PC-9 (cell line): ENCODE measurements around the gene TFEC. TPM values are rescaled to one million over a fixed set of nuclear protein-coding genes. Genes with fewer than 3 reads are reported as not detected.
"Not testable (repeated sequence)": the region's sequence is repeated elsewhere in the genome, so short reads cannot be mapped to it uniquely, and the experiment has no call there.

Source experiments
- BruUV-seq: library from RNA; stranded (reverse); fragments of 400-500 nt; replicated peaks from 2 replicates; lab custom pipeline; 2021; lab: Mats Ljungman, UMichigan
- CTCF ChIA-PET: fragments of 300-600 bp; sonication (Branson Sonifier 250); formaldehyde crosslinking; loops from one replicate; lab custom pipeline; 2022; ENCODE audit warnings: antibody characterized with exemption; lab: Charles Lee
- POLR2A ChIA-PET: fragments of 300-600 bp; sonication (Branson Sonifier 250); formaldehyde crosslinking; loops from one replicate; lab custom pipeline; 2022; ENCODE audit warnings: antibody characterized with exemption; ENCODE audit not compliant: unreplicated experiment; lab: Charles Lee
- DNase-seq, 2 experiments: peaks; one replicate each; pipeline versions ENCODE4 v3.0.0 to v3.0.0-alpha.2; 2015 to 2022; ENCODE audit warnings: mixed read lengths in 1 of 2
- H2AFZ ChIP-seq: fragments of 200-600 bp; sonication (generic); 2 replicates; pipeline ENCODE4 v1.8.1; 2017; ENCODE audit warnings: antibody characterized with exemption
- H3F3A ChIP-seq: fragments of 200-600 bp; sonication (generic); 2 replicates; pipeline ENCODE4 v1.8.1; 2017; ENCODE audit warnings: antibody characterized with exemption, mild to moderate bottlenecking, low read depth; ENCODE audit not compliant: insufficient read depth
- H3K27ac ChIP-seq: fragments of 200-600 bp; sonication (generic); 2 replicates; pipeline ENCODE4 v1.6.1; 2016; ENCODE audit warnings: mixed run types
- H3K27me3 ChIP-seq: fragments of 200-600 bp; sonication (generic); 2 replicates; pipeline ENCODE4 v1.6.1; 2016; ENCODE audit warnings: low read depth, mixed run types; ENCODE audit not compliant: insufficient read depth
- H3K36me3 ChIP-seq: fragments of 200-600 bp; sonication (generic); 2 replicates; pipeline ENCODE4 v1.6.1; 2016; ENCODE audit warnings: low read depth, mixed run types
- H3K4me1 ChIP-seq: fragments of 200-600 bp; sonication (generic); replicated peaks from 2 replicates; pipeline ENCODE4 v1.6.1; 2016; ENCODE audit warnings: mixed run types; ENCODE audit not compliant: insufficient read depth
- H3K4me2 ChIP-seq: fragments of 200-600 bp; sonication (generic); 2 replicates; pipeline ENCODE4 v1.6.1; 2017; ENCODE audit warnings: mixed run types
- H3K4me3 ChIP-seq: fragments of 200-600 bp; sonication (generic); 2 replicates; pipeline ENCODE4 v1.6.1; 2016; ENCODE audit warnings: mixed run types
- H3K79me2 ChIP-seq: fragments of 200-600 bp; sonication (generic); 2 replicates; pipeline ENCODE4 v1.6.1; 2017; ENCODE audit warnings: low read depth, mixed run types
- H3K9me2 ChIP-seq: fragments of 200-600 bp; sonication (generic); 2 replicates; pipeline ENCODE4 v1.8.1; 2017; ENCODE audit warnings: mild to moderate bottlenecking; ENCODE audit not compliant: insufficient read depth
- H3K9me3 ChIP-seq: fragments of 200-600 bp; sonication (generic); 2 replicates; pipeline ENCODE4 v1.8.1; 2016; ENCODE audit warnings: low read depth; ENCODE audit not compliant: insufficient read depth
- H4K20me1 ChIP-seq: fragments of 200-600 bp; sonication (generic); 2 replicates; pipeline ENCODE4 v1.8.1; 2017; ENCODE audit not compliant: insufficient read depth
- CTCF ChIP-seq: fragments of 200-600 bp; sonication (generic); conservative IDR thresholded peaks from 2 replicates; pipeline ENCODE4 v1.6.1; 2017; ENCODE audit warnings: mixed run types, antibody characterized with exemption, mild to moderate bottlenecking, moderate library complexity
- EZH2 ChIP-seq: fragments of 200-600 bp; sonication (generic); IDR thresholded peaks from 2 replicates; pipeline ENCODE4 v1.8.0; 2017; ENCODE audit warnings: antibody characterized with exemption, low read depth
- intact Hi-C: fragments of 100-400 bp; cut with micrococcal nuclease; formaldehyde crosslinking; loops from one replicate; pipeline ENCODE4 v1.10.0; 2022; ENCODE audit not compliant: unreplicated experiment
- total RNA-seq: library from RNA; stranded (reverse); gene quantifications from 2 replicates; pipeline ENCODE4 v1.2.3, GENCODE V29; 2021

Gene TFEC
- total RNA-seq, 1 experiment from 2014 or later = not detected

- Histone ChIP-seq H3K9me3 (no peaks in the 10 kb centered on the region; the same call in 1 of the 2 replicates), H3K36me3 (no peaks in the 10 kb centered on the region), H2AFZ (no peak overlapping the region), H4K20me1 (no peaks in the 10 kb centered on the region), H3K27me3 (no peaks in the 10 kb centered on the region), H3K79me2 (no peaks in the 10 kb centered on the region), H3K4me1 (no peaks in the 10 kb centered on the region), H3F3A (no peaks in the 10 kb centered on the region), H3K9me2 (no peaks in the 10 kb centered on the region; the same call in 1 of the 2 replicates), H3K4me3 (no peak overlapping the region), H3K4me2 (no peak overlapping the region), H3K27ac (no peak overlapping the region)
- POLR2A ChIA-PET = no interaction called here
- CTCF ChIA-PET = no interaction called here
- no peak for TF ChIP-seq EZH2
- TF ChIP-seq CTCF = no peak
- no peak for DNase-seq
- BruUV-seq = no TSS peak
- intact Hi-C loops = no loop called here
Observed at GRCh38 chr7:116018731-116019130, 11.8 kb downstream of the TFEC start.

DNA sequence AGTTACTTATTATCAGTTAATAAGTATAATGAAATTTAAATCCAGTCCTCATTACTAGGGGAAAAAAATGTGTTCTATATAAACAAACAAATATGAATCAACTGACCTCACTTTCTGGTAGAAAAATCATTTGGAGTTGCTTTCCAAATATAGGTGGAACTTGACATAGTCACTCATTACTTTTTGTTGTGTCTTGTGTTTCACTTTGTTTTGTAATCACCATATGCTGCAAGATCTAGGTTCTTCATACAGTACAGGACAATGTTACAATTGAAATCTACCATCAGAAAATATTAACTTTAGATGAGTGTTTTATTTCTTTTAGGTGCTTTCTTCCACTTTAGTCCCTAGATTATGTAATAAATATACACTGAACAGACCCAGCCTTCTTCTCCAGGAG is 16.9 kb downstream of the TFEC start:
- no peak overlapping the region for H3K4me3 ChIP-seq
- no peak overlapping the region for H3K4me2 ChIP-seq
- H3K36me3 ChIP-seq = no peaks in the 10 kb centered on the region
- H3K27me3 ChIP-seq = no peaks in the 10 kb centered on the region
- H4K20me1 ChIP-seq = no peaks in the 10 kb centered on the region
- H2AFZ ChIP-seq = no peak overlapping the region
- BruUV-seq = no TSS peak
- intact Hi-C loops = no loop called here
- no peak overlapping the region for H3K27ac ChIP-seq
- no peaks in the 10 kb centered on the region for H3K4me1 ChIP-seq
- no peaks in the 10 kb centered on the region for H3K79me2 ChIP-seq
- ChIA-PET CTCF (no interaction called here), POLR2A (no interaction called here)
- no peak for DNase-seq
- TF ChIP-seq EZH2 (no peak), CTCF (no peak)
- peaks cover 3% of the 10 kb centered on the region for H3K9me2 ChIP-seq
- H3K9me3 ChIP-seq = no peaks in the 10 kb centered on the region; the same call in 1 of the 2 replicates
- no peaks in the 10 kb centered on the region for H3F3A ChIP-seq

DNA sequence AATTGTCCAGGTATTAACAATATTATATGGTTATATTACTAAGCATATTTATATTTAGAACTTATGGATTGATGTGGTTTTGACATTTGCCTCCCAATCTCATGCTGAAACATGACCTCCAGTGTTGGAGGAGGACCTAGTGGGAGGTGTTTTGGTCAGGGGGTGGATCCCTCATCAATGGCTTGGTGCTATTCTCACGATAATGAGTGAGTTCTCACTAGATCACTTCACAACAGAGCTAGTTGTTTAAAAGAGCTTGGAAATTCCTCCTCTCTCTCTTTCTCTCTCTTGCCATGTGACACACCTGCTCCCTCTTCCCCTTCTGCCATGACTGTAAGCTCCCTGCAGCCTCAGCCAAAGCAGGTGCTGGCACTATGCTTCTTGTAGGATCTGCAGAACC is 19.0 kb downstream of the TFEC start:
- Histone ChIP-seq H3K4me1 (no peaks in the 10 kb centered on the region), H3K9me2 (peaks cover 3% of the 10 kb centered on the region; the same call in 1 of the 2 replicates), H2AFZ (no peak overlapping the region), H3K9me3 (no peaks in the 10 kb centered on the region), H3K27me3 (no peaks in the 10 kb centered on the region), H3K36me3 (no peaks in the 10 kb centered on the region), H3K4me3 (no peak overlapping the region), H4K20me1 (no peaks in the 10 kb centered on the region), H3K79me2 (no peaks in the 10 kb centered on the region), H3K4me2 (no peak overlapping the region), H3F3A (no peaks in the 10 kb centered on the region), H3K27ac (no peak overlapping the region)
- TF ChIP-seq EZH2 (no peak), CTCF (no peak)
- POLR2A ChIA-PET = no interaction called here
- CTCF ChIA-PET = no interaction called here
- BruUV-seq = no TSS peak
- no peak for DNase-seq
- intact Hi-C loops = no loop called here

GRCh38 chr7:116004762-116005161 is 25.8 kb downstream of the TFEC start:
- DNase-seq, intact Hi-C loops, H3K9me2 ChIP-seq, H3K9me3 ChIP-seq, H4K20me1 ChIP-seq, H2AFZ ChIP-seq, CTCF ChIA-PET, H3K36me3 ChIP-seq, BruUV-seq, H3K27me3 ChIP-seq, H3K4me1 ChIP-seq, H3K79me2 ChIP-seq, H3K4me3 ChIP-seq, POLR2A ChIA-PET, H3F3A ChIP-seq, H3K27ac ChIP-seq, H3K4me2 ChIP-seq: not testable (repeated sequence)
